Mesenchymal stem cell (in vitro differentiated cells and primary cell): ENCODE measurements around the gene CAMK1D.

Source experiments
- DNase-seq: peaks from one replicate; pipeline ENCODE4 v3.0.0-alpha.2; 2013
- H2AFZ ChIP-seq: one replicate; pipeline ENCODE4 v1.6.1; 2013; ENCODE audit warnings: low read depth, mild to moderate bottlenecking, control low read depth, inconsistent platforms, low read length, moderate library complexity
- H2AK5ac ChIP-seq: 2 replicates; pipeline ENCODE4 v1.6.1; 2013; ENCODE audit warnings: low read length, moderate library complexity, mild to moderate bottlenecking, inconsistent platforms; ENCODE audit not compliant: severe bottlenecking
- H2BK120ac ChIP-seq: one replicate; pipeline ENCODE4 v1.6.1; 2013; ENCODE audit warnings: low read depth, mild to moderate bottlenecking, inconsistent platforms, low read length, moderate library complexity
- H2BK12ac ChIP-seq, 2 experiments: one replicate each; pipeline ENCODE4 v1.6.1; 2013; ENCODE audit warnings: inconsistent platforms in 2 of 2, low read length in 2 of 2, mild to moderate bottlenecking in 2 of 2, moderate library complexity in 2 of 2, control low read depth in 1 of 2
- H2BK15ac ChIP-seq: one replicate; pipeline ENCODE4 v1.6.1; 2013; ENCODE audit warnings: mild to moderate bottlenecking, low read depth, inconsistent platforms; ENCODE audit not compliant: poor library complexity, severe bottlenecking
- H2BK5ac ChIP-seq: 2 replicates; pipeline ENCODE4 v1.6.1; 2013; ENCODE audit warnings: low read depth, mild to moderate bottlenecking, low read length, control low read depth, inconsistent platforms; ENCODE audit not compliant: poor library complexity, severe bottlenecking
- H3K14ac ChIP-seq, 2 experiments: one replicate each; pipeline ENCODE4 v1.6.1; 2013; ENCODE audit warnings: inconsistent platforms in 2 of 2, low read length in 2 of 2, control low read depth in 1 of 2, mild to moderate bottlenecking in 1 of 2, moderate library complexity in 1 of 2
- H3K18ac ChIP-seq, 2 experiments: one replicate each; pipeline ENCODE4 v1.6.1; 2013; ENCODE audit warnings: inconsistent platforms in 2 of 2, low read length in 2 of 2, control low read depth in 1 of 2, low read depth in 1 of 2, mild to moderate bottlenecking in 1 of 2
- H3K23ac ChIP-seq, 2 experiments: one replicate each; pipeline ENCODE4 v1.6.1; 2013; ENCODE audit warnings: inconsistent platforms in 2 of 2, low read length in 2 of 2, mild to moderate bottlenecking in 2 of 2, moderate library complexity in 2 of 2, control low read depth in 1 of 2
- H3K27ac ChIP-seq: 2 replicates; pipeline ENCODE4 v1.5.1; 2013; ENCODE audit warnings: mild to moderate bottlenecking, moderate library complexity, low read length, control low read depth, inconsistent platforms; ENCODE audit not compliant: poor library complexity, severe bottlenecking
- H3K27me3 ChIP-seq, 2 experiments: 2 replicates each; pipeline versions ENCODE4 v1.6.1 to v1.7.0; 2013; ENCODE audit warnings: low read length in 2 of 2, mild to moderate bottlenecking in 2 of 2, moderate library complexity in 2 of 2, control low read depth in 1 of 2, inconsistent platforms in 1 of 2; ENCODE audit not compliant: control insufficient read depth in 1 of 2, insufficient read depth in 1 of 2
- H3K36me3 ChIP-seq, 2 experiments: 2 replicates each; pipeline versions ENCODE4 v1.6.1 to v1.7.0; 2013; ENCODE audit warnings: low read length in 2 of 2, control low read depth in 1 of 2, inconsistent platforms in 1 of 2, low read depth in 1 of 2, mild to moderate bottlenecking in 1 of 2; ENCODE audit not compliant: insufficient read depth in 2 of 2, control insufficient read depth in 1 of 2
- H3K4ac ChIP-seq, 2 experiments: one replicate each; pipeline ENCODE4 v1.6.1; 2013; ENCODE audit warnings: inconsistent platforms in 2 of 2, low read length in 2 of 2, mild to moderate bottlenecking in 2 of 2, moderate library complexity in 2 of 2, control low read depth in 1 of 2, low read depth in 1 of 2
- H3K4me1 ChIP-seq: 2 replicates; pipeline ENCODE4 v1.6.1; 2013; ENCODE audit warnings: low read depth, low read length, control low read depth; ENCODE audit not compliant: control insufficient read depth, insufficient read depth
- H3K4me2 ChIP-seq: 2 replicates; pipeline ENCODE4 v1.6.1; 2013; ENCODE audit warnings: low read length, mild to moderate bottlenecking, inconsistent platforms; ENCODE audit not compliant: poor library complexity, severe bottlenecking
- H3K4me3 ChIP-seq, 2 experiments: 2 replicates each; pipeline versions ENCODE4 v1.5.1 to v1.7.0; 2013; ENCODE audit warnings: low read length in 2 of 2, mild to moderate bottlenecking in 2 of 2, control low read depth in 1 of 2, low read depth in 1 of 2; ENCODE audit not compliant: insufficient read depth in 1 of 2
- H3K79me1 ChIP-seq: replicated peaks from 2 replicates; pipeline ENCODE4 v1.6.1; 2013; ENCODE audit warnings: mild to moderate bottlenecking, control low read depth, low read length, inconsistent platforms; ENCODE audit not compliant: poor library complexity, severe bottlenecking
- H3K9ac ChIP-seq: 2 replicates; pipeline ENCODE4 v1.7.0; 2013; ENCODE audit warnings: mild to moderate bottlenecking, low read length, moderate library complexity
- H3K9me3 ChIP-seq: 2 replicates; pipeline ENCODE4 v1.7.0; 2013; ENCODE audit warnings: mild to moderate bottlenecking, low read length; ENCODE audit not compliant: control insufficient read depth
- H4K8ac ChIP-seq: one replicate; pipeline ENCODE4 v1.6.1; 2013; ENCODE audit warnings: inconsistent platforms, mild to moderate bottlenecking, low read length, moderate library complexity
- H4K91ac ChIP-seq: one replicate; pipeline ENCODE4 v1.6.1; 2013; ENCODE audit warnings: mild to moderate bottlenecking, low read length, inconsistent platforms
- WGBS: methylation state at CpG from one replicate; pipeline ENCODE4 v1.1.7; 2013; ENCODE audit warnings: mixed read lengths; 5-methylcytosine and 5-hydroxymethylcytosine counted together

The CAMK1D gene

GRCh38 chr10:12382956-12383531 lies 33.7 kb downstream of the CAMK1D start:
- Histone ChIP-seq H3K9ac (no peak overlapping the region), H2BK5ac (no peak overlapping the region), H3K4me3 (no peak overlapping the region), H3K4me2 (no peak overlapping the region), H3K9me3 (peaks cover 4% of the 10 kb centered on the region), H3K36me3 (no peaks in the 10 kb centered on the region), H4K91ac (no peak overlapping the region), H2BK15ac (no peak overlapping the region), H3K23ac (no peak overlapping the region), H3K18ac (no peak overlapping the region), H2AK5ac (no peak overlapping the region), H3K14ac (no peak overlapping the region), H2BK120ac (no peak overlapping the region), H4K8ac (no peak overlapping the region), H3K4me1 (peaks cover 9% of the 10 kb centered on the region), H3K79me1 (peaks cover 19% of the 10 kb centered on the region), H3K4ac (no peak overlapping the region), H2AFZ (no peak overlapping the region), H3K27me3 (no peaks in the 10 kb centered on the region), H3K27ac (no peak overlapping the region), H2BK12ac (no peak overlapping the region)
- DNase-seq, result no peak
- WGBS, result 78% methylated on average over 2 of the region's 4 CpGs

DNA sequence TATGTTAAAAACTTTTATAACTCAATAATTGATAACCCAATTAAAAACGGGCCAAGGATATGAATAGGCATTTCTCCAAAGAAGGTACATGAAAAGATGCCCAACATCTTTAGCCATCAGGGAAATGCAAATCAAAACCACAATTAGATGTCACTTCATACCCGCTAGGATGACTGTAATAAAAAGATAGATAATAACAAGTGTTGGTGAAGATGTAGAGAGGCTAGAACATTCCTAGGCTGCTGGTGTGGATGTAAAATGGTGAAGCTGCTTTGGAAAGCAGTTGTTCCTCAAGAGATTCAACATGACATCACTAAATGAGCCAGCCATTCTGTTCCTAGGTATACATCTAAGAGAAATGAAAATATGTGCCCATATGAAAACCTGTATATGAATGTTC lies 35.6 kb downstream of the CAMK1D start:
- Histone ChIP-seq H3K9ac (no peak overlapping the region), H3K18ac (no peak overlapping the region), H3K4ac (no peak overlapping the region), H3K27me3 (no peaks in the 10 kb centered on the region), H2BK120ac (no peak overlapping the region), H3K27ac (no peak overlapping the region), H2BK15ac (no peak overlapping the region), H4K8ac (no peak overlapping the region), H2BK12ac (no peak overlapping the region), H3K79me1 (peaks cover 31% of the 10 kb centered on the region), H3K4me3 (no peak overlapping the region), H3K23ac (no peak overlapping the region), H2AFZ (no peak overlapping the region), H4K91ac (no peak overlapping the region), H3K14ac (no peak overlapping the region), H3K36me3 (peaks cover 0 to 3% of the 10 kb centered on the region in 2 experiments), H2AK5ac (no peak overlapping the region), H3K4me2 (no peak overlapping the region), H3K9me3 (peaks cover 4% of the 10 kb centered on the region), H2BK5ac (no peak overlapping the region), H3K4me1 (peaks cover 9% of the 10 kb centered on the region)
- 93% methylated on average over 2 of the region's 2 CpGs for WGBS
- no peak for DNase-seq

GRCh38 chr10:12387561-12388210 lies 38.3 kb downstream of the CAMK1D start:
- Histone ChIP-seq H3K27me3 (no peaks in the 10 kb centered on the region), H2BK15ac (no peak overlapping the region), H3K79me1 (peaks cover 33% of the 10 kb centered on the region), H2BK120ac (no peak overlapping the region), H2AK5ac (no peak overlapping the region), H3K36me3 (peaks cover 0 to 3% of the 10 kb centered on the region in 2 experiments), H3K4ac (no peak overlapping the region), H2AFZ (no peak overlapping the region), H3K27ac (no peak overlapping the region), H3K9ac (no peak overlapping the region), H2BK5ac (no peak overlapping the region), H3K4me1 (peaks cover 9% of the 10 kb centered on the region), H3K4me3 (no peak overlapping the region), H3K14ac (no peak overlapping the region), H3K23ac (no peak overlapping the region), H2BK12ac (no peak overlapping the region), H4K8ac (no peak overlapping the region), H3K9me3 (peaks cover 4% of the 10 kb centered on the region), H3K18ac (no peak overlapping the region), H4K91ac (no peak overlapping the region), H3K4me2 (no peak overlapping the region)
- no peak for DNase-seq
- WGBS, result 96% methylated on average over 9 of the region's 15 CpGs

DNA sequence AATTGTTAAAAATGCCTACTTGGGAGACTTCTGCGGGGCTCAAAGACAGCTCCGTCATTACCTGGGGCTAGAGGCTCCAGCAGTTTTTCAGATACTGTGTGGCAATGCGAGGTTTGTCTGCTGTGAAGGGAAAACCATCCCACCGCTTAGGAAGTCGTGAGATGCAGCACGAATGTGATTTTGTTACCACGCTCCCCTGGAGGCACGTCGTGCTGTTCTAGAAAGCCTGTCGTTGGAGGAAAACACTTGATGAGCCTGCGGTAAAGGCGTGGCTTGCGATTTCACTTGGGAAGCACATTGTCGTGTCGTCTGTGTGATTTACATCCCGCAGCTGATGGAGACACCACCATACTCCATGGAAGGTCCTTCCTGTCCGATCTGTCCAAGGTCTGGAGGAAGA lies 39.3 kb downstream of the CAMK1D start:
- H3K9me3 ChIP-seq, result peaks cover 4% of the 10 kb centered on the region
- no peak overlapping the region for H3K18ac ChIP-seq
- H3K4me3 ChIP-seq, result no peak overlapping the region
- H3K27ac ChIP-seq, result no peak overlapping the region
- peaks cover 0 to 3% of the 10 kb centered on the region in 2 experiments for H3K36me3 ChIP-seq
- H2BK5ac ChIP-seq, result no peak overlapping the region
- 92% methylated on average over 17 of the region's 17 CpGs for WGBS
- no peak overlapping the region for H3K4me2 ChIP-seq
- H3K9ac ChIP-seq, result no peak overlapping the region
- no peak overlapping the region for H4K91ac ChIP-seq
- no peak overlapping the region for H2AK5ac ChIP-seq
- no peak overlapping the region for H2AFZ ChIP-seq
- no peaks in the 10 kb centered on the region for H3K27me3 ChIP-seq
- no peak overlapping the region for H3K14ac ChIP-seq
- H3K4me1 ChIP-seq, result peaks cover 9% of the 10 kb centered on the region
- no peak overlapping the region for H2BK15ac ChIP-seq
- H3K79me1 ChIP-seq, result peaks cover 39% of the 10 kb centered on the region
- no peak overlapping the region for H2BK12ac ChIP-seq
- no peak overlapping the region for H2BK120ac ChIP-seq
- H3K4ac ChIP-seq, result no peak overlapping the region
- H4K8ac ChIP-seq, result no peak overlapping the region
- no peak for DNase-seq
- H3K23ac ChIP-seq, result no peak overlapping the region
